K562 (cell line): Measurements from ENCODE around the gene AMIGO1. TPM values are rescaled to one million over a fixed set of nuclear protein-coding genes. Genes with fewer than 3 reads are reported as not detected.
A peak's percentile ranks its signal among the peaks of the same experiment; 100 is the strongest.

ENCODE experiments used
- ATF2 ChIP-seq: sonication (generic); formaldehyde crosslinking; IDR thresholded peaks from 2 replicates; pipeline ENCODE4 v1.8.1; 2022; ENCODE audit warnings: missing genetic modification reagents
- ATF6 ChIP-seq: sonication (generic); formaldehyde crosslinking; IDR thresholded peaks from 2 replicates; pipeline ENCODE4 v1.4.0; 2020; ENCODE audit warnings: mild to moderate bottlenecking, missing genetic modification reagents
- COPS2 ChIP-seq: fragments of 450-650 bp; conservative IDR thresholded peaks from 2 replicates; pipeline ENCODE4 v1.6.1; 2016; ENCODE audit warnings: mild to moderate bottlenecking, moderate library complexity
- ETS1 ChIP-seq: conservative IDR thresholded peaks from 2 replicates; pipeline ENCODE4 v1.6.1; 2011; ENCODE audit warnings: low read depth, mild to moderate bottlenecking, low read length; ENCODE audit not compliant: control insufficient read depth
- HDAC6 ChIP-seq: IDR thresholded peaks from 2 replicates; pipeline ENCODE4 v1.6.1; 2012; ENCODE audit warnings: low read depth, mild to moderate bottlenecking, control low read depth, inconsistent platforms, low read length, moderate library complexity
- ID3 ChIP-seq, 2 experiments: fragments of 250-450 bp in 1 of 2; fragments of 450-650 bp in 1 of 2; sonication (Bioruptor Pico) in 1 of 2; IDR thresholded peaks; 2 replicates each; pipeline versions ENCODE4 v1.6.1 to v1.8.0; 2016 to 2021; ENCODE audit warnings: mild to moderate bottlenecking in 2 of 2, moderate library complexity in 2 of 2, missing compliant biosample characterization in 1 of 2, missing genetic modification characterization in 1 of 2
- KAT8 ChIP-seq: fragments of 450-650 bp; IDR thresholded peaks from 2 replicates; pipeline ENCODE4 v1.6.1; 2016; ENCODE audit warnings: low read depth, mild to moderate bottlenecking
- KLF16 ChIP-seq: IDR thresholded peaks from 2 replicates; pipeline ENCODE4 v1.6.1; 2016; ENCODE audit warnings: antibody characterized with exemption
- LCOR ChIP-seq: sonication (generic); formaldehyde crosslinking; IDR thresholded peaks from 2 replicates; pipeline ENCODE4 v1.8.0; 2022; ENCODE audit warnings: mild to moderate bottlenecking, missing genetic modification reagents
- PHF20 ChIP-seq: fragments of 450-650 bp; IDR thresholded peaks from 2 replicates; pipeline ENCODE4 v1.6.1; 2018; ENCODE audit not compliant: partially characterized antibody
- POLR3A ChIP-seq: IDR thresholded peaks from 2 replicates; pipeline ENCODE4 v1.6.1; 2011; ENCODE audit warnings: borderline replicate concordance, mild to moderate bottlenecking, moderate library complexity; ENCODE audit not compliant: insufficient read length, insufficient read depth; ENCODE audit errors: extremely low read depth
- PTBP1 ChIP-seq: fragments of 200-400 bp; formaldehyde crosslinking; IDR thresholded peaks from 2 replicates; pipeline ENCODE4 v1.6.1; 2017; ENCODE audit warnings: low read depth, low read length
- SETDB1 ChIP-seq: IDR thresholded peaks from one replicate; pipeline ENCODE4 v1.6.1; 2012; ENCODE audit warnings: low read length, control low read depth, inconsistent platforms
- SRSF7 ChIP-seq: fragments of 200-400 bp; formaldehyde crosslinking; optimal IDR thresholded peaks from 2 replicates; pipeline ENCODE3; 2017; ENCODE audit warnings: mild to moderate bottlenecking, low read depth, low read length
- TFAM ChIP-seq: fragments of 250-450 bp; sonication (Bioruptor Pico); conservative IDR thresholded peaks from 2 replicates; pipeline ENCODE4 v1.5.0; 2021; ENCODE audit warnings: mild to moderate bottlenecking, moderate library complexity
- UBTF ChIP-seq, 2 experiments: IDR thresholded peaks; 2 replicates each; pipeline ENCODE4 v1.6.1; 2012; ENCODE audit warnings: improper control_type of control experiment in 2 of 2, low read depth in 2 of 2, low read length in 2 of 2, borderline replicate concordance in 1 of 2
- ZFP30 ChIP-seq: fragments of 250-450 bp; sonication (Bioruptor Pico); IDR thresholded peaks from 2 replicates; pipeline ENCODE4 v1.8.0; 2022; ENCODE audit warnings: moderate library complexity, mild to moderate bottlenecking, inconsistent platforms, borderline replicate concordance
- ZNF121 ChIP-seq: sonication (generic); formaldehyde crosslinking; conservative IDR thresholded peaks from 2 replicates; pipeline ENCODE4 v1.8.0; 2022; ENCODE audit warnings: missing genetic modification reagents
- ZNF263 ChIP-seq: sonication (generic); formaldehyde crosslinking; IDR thresholded peaks from 2 replicates; pipeline ENCODE4 v1.8.0; 2022; ENCODE audit warnings: mild to moderate bottlenecking, missing genetic modification reagents, borderline replicate concordance
- ZNF77 ChIP-seq: fragments of 250-450 bp; sonication (Bioruptor Pico); IDR thresholded peaks from 2 replicates; pipeline ENCODE4 v1.5.0; 2020
- polyA plus RNA-seq, 8 experiments: library from polyadenylated mRNA; depleted of rRNA in 4 of 8; stranded (reverse) in 5 of 8; unstranded in 3 of 8; fragments of >200 nt; fragmentation: Nextera tagmentation in 2 of 8; fragmentation: Illumina TruSeq in 1 of 8; extraction: Ambion mirVana in 2 of 8; extraction: Trizol in 1 of 8; gene quantifications; 2 replicates each; pipeline versions ENCODE4 v1.2.1 to v1.2.3, GENCODE V29; 2011 to 2014; ENCODE audit warnings: inconsistent platforms in 1 of 8, missing spikeins in 1 of 8
- total RNA-seq, 7 experiments: library from RNA; depleted of rRNA in 6 of 7; stranded (reverse); fragments of >200 nt in 6 of 7; fragmentation: Illumina TruSeq in 2 of 7; extraction: Trizol in 2 of 7; gene quantifications; 2 replicates each; pipeline versions ENCODE4 v1.2.1 to v1.2.3, GENCODE V29; 2011 to 2021; ENCODE audit warnings: low replicate concordance in 1 of 7

The AMIGO1 gene
- total and polyA plus RNA-seq, 9 of the 15 experiments (the other 6 are each of a cell fraction or from before 2014, with no cell fraction given) = 0.24 to 1.0 (median 0.54) TPM

- TF ChIP-seq LCOR = peak; percentile 74; the same call in 1 of the 2 replicates
- TF ChIP-seq PTBP1 = no peak
- no peak for TF ChIP-seq TFAM (CRISPR knock-in tag)
- no peak for TF ChIP-seq SRSF7
- peak; percentile 55; the same call in 1 of the 2 replicates for TF ChIP-seq ZNF263 (CRISPR knock-in tag)
- no peak for TF ChIP-seq HDAC6
- TF ChIP-seq KAT8 = no peak
- TF ChIP-seq ID3 (CRISPR knock-in tag; IDR thresholded peaks at IDR 0.05) = no peak
- TF ChIP-seq ID3 (tag; IDR thresholded peaks at IDR 0.05) = no peak
- no peak for TF ChIP-seq SETDB1
- TF ChIP-seq ATF2 (CRISPR knock-in tag) = no peak
- TF ChIP-seq ZNF77 (CRISPR knock-in tag) = no peak
- peak; percentile 97 for TF ChIP-seq PHF20
- peak; percentile 66; the same call in 1 of the 2 replicates for TF ChIP-seq ETS1
- no peak for TF ChIP-seq POLR3A
- no peak for TF ChIP-seq KLF16
- no peak for TF ChIP-seq ZNF121 (CRISPR knock-in tag)
- TF ChIP-seq UBTF (IDR thresholded peaks at IDR 0.05; ENCODE audit: borderline replicate concordance in 1 of 2, low read depth in 2 of 2, low read length in 2 of 2) = peak; percentile 64 to 74; a peak in 2 of 4 replicates
- TF ChIP-seq ATF6 (CRISPR knock-in tag) = peak; percentile 59; the same call in 1 of the 2 replicates
- no peak for TF ChIP-seq ZFP30 (CRISPR knock-in tag)
- TF ChIP-seq COPS2 = no peak
Measured at GRCh38 chr1:109493805-109494539, 15.6 kb downstream of the AMIGO1 start, which contains the start of gene CYB561D1 (continued).
